Dermis microvascular lymphatic vessel endothelial cell (primary cell): Measurements from ENCODE around the gene ROPN1L. TPM values are rescaled to one million over a fixed set of nuclear protein-coding genes. Genes with fewer than 3 reads are reported as not detected.

Experiments
- DNase-seq, 2 donors: peaks; one replicate each; pipeline versions ENCODE4 v3.0.0 to v3.0.0-alpha.2; 2010; ENCODE audit warnings: low read depth in 2 of 2
- total RNA-seq: library from RNA; depleted of rRNA; stranded (reverse); fragments of >200 nt; gene quantifications from 2 replicates; pipeline ENCODE4 v1.2.1, GENCODE V29; 2014

The ROPN1L gene
- total RNA-seq, 1 donor from 2014 or later = 2.2 TPM

GRCh38 chr5:10457682-10458574 is 16.2 kb downstream of the ROPN1L start:
- peak in 1 of 2 donors; percentile 35 for DNase-seq

- DNase-seq = no peak
These were observed 17.7 kb downstream of the ROPN1L start for GRCh38 chr5:10459080-10460055.

GRCh38 chr5:10460252-10460906 is 18.7 kb downstream of the ROPN1L start:
- DNase-seq = peak in 1 of 2 donors; percentile 61

GRCh38 chr5:10461041-10461440 is 19.4 kb downstream of the ROPN1L start:
- no peak for DNase-seq

- no peak for DNase-seq
These were observed 20.4 kb downstream of the ROPN1L start for GRCh38 chr5:10461904-10462555.

GRCh38 chr5:10463566-10463965 is 21.9 kb downstream of the ROPN1L start:
- no peak for DNase-seq

GRCh38 chr5:10464173-10464572 is 22.5 kb downstream of the ROPN1L start:
- DNase-seq = no peak

- DNase-seq = no peak
These were observed 24.0 kb downstream of the ROPN1L start for GRCh38 chr5:10465726-10466125.

GRCh38 chr5:10466446-10467073 is 24.9 kb downstream of the ROPN1L start:
- no peak for DNase-seq

GRCh38 chr5:10467281-10468198 is 25.9 kb downstream of the ROPN1L start:
- DNase-seq = peak in 1 of 2 donors; percentile 68

- no peak for DNase-seq
These were observed 26.6 kb downstream of the ROPN1L start for GRCh38 chr5:10468256-10468655.

- no peak for DNase-seq
These were observed 27.8 kb downstream of the ROPN1L start for GRCh38 chr5:10469253-10470050.

- no peak for DNase-seq
These were observed 29.0 kb downstream of the ROPN1L start for GRCh38 chr5:10470669-10471068.

- DNase-seq = no peak
These were observed 30.0 kb downstream of the ROPN1L start for GRCh38 chr5:10471677-10472076.

GRCh38 chr5:10474521-10475075 is 32.9 kb downstream of the ROPN1L start:
- DNase-seq = no peak

GRCh38 chr5:10475931-10476676 is 34.4 kb downstream of the ROPN1L start:
- no peak for DNase-seq

GRCh38 chr5:10476878-10477277 is 35.2 kb downstream of the ROPN1L start:
- DNase-seq = no peak

- no peak for DNase-seq
These were observed 36.3 kb downstream of the ROPN1L start for GRCh38 chr5:10477943-10478342.
